ENCODE results near the gene KDM2A.
A peak's percentile ranks its signal among the peaks of the same experiment; 100 is the strongest.

KDM2A gene

GRCh38 chr11:67146516-67147226 is 27.6 kb downstream of the KDM2A start:
- Histone ChIP-seq H3K36me3 (ENCODE audit: control insufficient read depth, insufficient read depth, low read length) (peaks cover 80% of the 10 kb centered on the region), H3K9me3 (ENCODE audit: control insufficient read depth, low read length) (no peaks in the 10 kb centered on the region), H3K4me3 (ENCODE audit: extremely low read depth, insufficient read depth, low read length, poor library complexity, severe bottlenecking) (no peak overlapping the region), H3K4me1 (ENCODE audit: control insufficient read depth, insufficient read depth, low read length, poor library complexity, severe bottlenecking) (no peaks in the 10 kb centered on the region), H3K27ac (ENCODE audit: low read depth, low read length, severe bottlenecking) (no peak overlapping the region)
- 93 to 100% methylated on average over 3 to 4 of the region's 5 CpGs for WGBS, 2 experiments (ENCODE audit: insufficient coverage in 2 of 2)

- peaks cover 60% of the 10 kb centered on the region for H3K36me3 ChIP-seq (ENCODE audit: control insufficient read depth, insufficient read depth, low read length)
- H3K4me3 ChIP-seq (ENCODE audit: extremely low read depth, insufficient read depth, low read length, poor library complexity, severe bottlenecking) = no peak overlapping the region
- H3K9me3 ChIP-seq (ENCODE audit: control insufficient read depth, low read length) = no peaks in the 10 kb centered on the region
- no peaks in the 10 kb centered on the region for H3K4me1 ChIP-seq (ENCODE audit: control insufficient read depth, insufficient read depth, low read length, poor library complexity, severe bottlenecking)
- WGBS, 2 experiments (ENCODE audit: insufficient coverage in 2 of 2) = no CpG with 5 or more reads among the region's 4 CpGs
- H3K27ac ChIP-seq (ENCODE audit: low read depth, low read length, severe bottlenecking) = no peak overlapping the region
Measured at GRCh38 chr11:67153971-67154370, 34.9 kb downstream of the KDM2A start.

GRCh38 chr11:67154726-67155125 is 35.7 kb downstream of the KDM2A start:
- Histone ChIP-seq H3K4me1 (ENCODE audit: control insufficient read depth, insufficient read depth, low read length, poor library complexity, severe bottlenecking) (no peaks in the 10 kb centered on the region), H3K4me3 (ENCODE audit: extremely low read depth, insufficient read depth, low read length, poor library complexity, severe bottlenecking) (no peak overlapping the region), H3K36me3 (ENCODE audit: control insufficient read depth, insufficient read depth, low read length) (peaks cover 58% of the 10 kb centered on the region), H3K9me3 (ENCODE audit: control insufficient read depth, low read length) (no peaks in the 10 kb centered on the region), H3K27ac (ENCODE audit: low read depth, low read length, severe bottlenecking) (no peak overlapping the region)
- no CpG with 5 or more reads among the region's 2 CpGs for WGBS, 2 experiments (ENCODE audit: insufficient coverage in 2 of 2)

DNA sequence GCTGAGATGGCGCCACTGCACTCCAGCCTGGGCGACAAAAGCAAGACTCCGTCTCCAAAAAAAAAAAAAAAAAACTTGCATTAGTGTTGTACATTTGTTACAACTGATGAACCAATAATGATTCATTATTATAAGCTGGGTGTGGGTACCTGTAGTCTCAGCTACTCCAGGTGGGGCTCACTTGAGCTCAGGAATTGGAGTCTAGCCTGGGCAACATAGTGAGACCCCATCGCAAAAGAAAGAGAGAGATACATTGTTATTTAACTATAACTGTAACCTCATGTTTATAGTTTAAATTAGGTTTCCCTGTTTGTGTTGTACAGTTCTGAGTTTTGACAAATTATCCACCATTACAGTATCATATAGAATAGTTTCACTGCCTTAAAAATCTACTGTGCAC is 38.6 kb downstream of the KDM2A start:
- Histone ChIP-seq H3K4me3 (ENCODE audit: extremely low read depth, insufficient read depth, low read length, poor library complexity, severe bottlenecking) (no peak overlapping the region), H3K9me3 (ENCODE audit: control insufficient read depth, low read length) (no peaks in the 10 kb centered on the region), H3K27ac (ENCODE audit: low read depth, low read length, severe bottlenecking) (no peak overlapping the region), H3K36me3 (ENCODE audit: control insufficient read depth, insufficient read depth, low read length) (peaks cover 33% of the 10 kb centered on the region), H3K4me1 (ENCODE audit: control insufficient read depth, insufficient read depth, low read length, poor library complexity, severe bottlenecking) (no peaks in the 10 kb centered on the region)
- no CpG with 5 or more reads among the region's 4 CpGs for WGBS, 2 experiments (ENCODE audit: insufficient coverage in 2 of 2)

DNA sequence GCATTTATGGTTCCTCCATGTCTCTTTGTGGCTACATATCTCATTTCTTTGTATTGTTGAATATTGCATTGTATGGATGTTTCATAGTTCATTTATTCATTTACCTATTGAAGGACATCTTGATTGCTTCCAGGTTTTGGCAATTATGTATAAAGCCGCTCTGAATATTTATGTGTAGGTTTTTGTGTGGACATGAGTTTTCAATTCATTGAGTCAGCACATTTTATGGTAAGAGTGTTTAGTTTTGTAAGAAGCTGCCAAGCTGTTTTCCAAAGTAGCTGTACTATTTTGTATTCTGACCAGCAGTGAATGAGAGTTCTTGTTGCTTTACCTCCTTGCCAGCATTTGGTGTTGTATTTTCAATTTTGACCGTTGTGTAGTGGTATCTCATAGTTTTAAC is 39.2 kb downstream of the KDM2A start:
- Histone ChIP-seq H3K9me3 (ENCODE audit: control insufficient read depth, low read length) (no peaks in the 10 kb centered on the region), H3K4me1 (ENCODE audit: control insufficient read depth, insufficient read depth, low read length, poor library complexity, severe bottlenecking) (no peaks in the 10 kb centered on the region), H3K36me3 (ENCODE audit: control insufficient read depth, insufficient read depth, low read length) (peaks cover 30% of the 10 kb centered on the region), H3K27ac (ENCODE audit: low read depth, low read length, severe bottlenecking) (no peak overlapping the region), H3K4me3 (ENCODE audit: extremely low read depth, insufficient read depth, low read length, poor library complexity, severe bottlenecking) (no peak overlapping the region)
- WGBS, 2 experiments (ENCODE audit: insufficient coverage in 2 of 2) = 100% methylated on average over 2 of the region's 2 CpGs; no CpG with 5 or more reads in 1 of the 2 experiments

- Histone ChIP-seq H3K4me1 (ENCODE audit: control insufficient read depth, insufficient read depth, low read length, poor library complexity, severe bottlenecking) (no peaks in the 10 kb centered on the region), H3K4me3 (ENCODE audit: extremely low read depth, insufficient read depth, low read length, poor library complexity, severe bottlenecking) (no peak overlapping the region), H3K27ac (ENCODE audit: low read depth, low read length, severe bottlenecking) (no peak overlapping the region), H3K9me3 (ENCODE audit: control insufficient read depth, low read length) (no peaks in the 10 kb centered on the region), H3K36me3 (ENCODE audit: control insufficient read depth, insufficient read depth, low read length) (peaks cover 26% of the 10 kb centered on the region)
- 86 to 90% methylated on average over 1 to 2 of the region's 2 CpGs for WGBS, 2 experiments (ENCODE audit: insufficient coverage in 2 of 2)
Measured at GRCh38 chr11:67160045-67160444, 41.0 kb downstream of the KDM2A start.

GRCh38 chr11:67160872-67161783 is 42.1 kb downstream of the KDM2A start:
- Histone ChIP-seq H3K36me3 (ENCODE audit: control insufficient read depth, insufficient read depth, low read length) (peaks cover 21% of the 10 kb centered on the region), H3K4me1 (ENCODE audit: control insufficient read depth, insufficient read depth, low read length, poor library complexity, severe bottlenecking) (no peaks in the 10 kb centered on the region), H3K9me3 (ENCODE audit: control insufficient read depth, low read length) (no peaks in the 10 kb centered on the region), H3K27ac (ENCODE audit: low read depth, low read length, severe bottlenecking) (no peak overlapping the region), H3K4me3 (ENCODE audit: extremely low read depth, insufficient read depth, low read length, poor library complexity, severe bottlenecking) (no peak overlapping the region)
- WGBS, 2 experiments (ENCODE audit: insufficient coverage in 2 of 2) = 100% methylated on average over 1 to 3 of the region's 5 CpGs

- H3K36me3 ChIP-seq (ENCODE audit: control insufficient read depth, insufficient read depth, low read length) = peaks cover 15% of the 10 kb centered on the region
- no peaks in the 10 kb centered on the region for H3K4me1 ChIP-seq (ENCODE audit: control insufficient read depth, insufficient read depth, low read length, poor library complexity, severe bottlenecking)
- H3K27ac ChIP-seq (ENCODE audit: low read depth, low read length, severe bottlenecking) = no peak overlapping the region
- H3K4me3 ChIP-seq (ENCODE audit: extremely low read depth, insufficient read depth, low read length, poor library complexity, severe bottlenecking) = no peak overlapping the region
- WGBS, 2 experiments (ENCODE audit: insufficient coverage in 2 of 2) = 93% methylated on average over 2 of the region's 3 CpGs; no CpG with 5 or more reads in 1 of the 2 experiments
- no peaks in the 10 kb centered on the region for H3K9me3 ChIP-seq (ENCODE audit: control insufficient read depth, low read length)
Measured at GRCh38 chr11:67163006-67163405, 43.9 kb downstream of the KDM2A start.

GRCh38 chr11:67165623-67166022 is 46.6 kb downstream of the KDM2A start:
- H3K4me3 ChIP-seq (ENCODE audit: extremely low read depth, insufficient read depth, low read length, poor library complexity, severe bottlenecking) = no peak overlapping the region
- H3K36me3 ChIP-seq (ENCODE audit: control insufficient read depth, insufficient read depth, low read length) = peaks cover 12% of the 10 kb centered on the region
- no peaks in the 10 kb centered on the region for H3K4me1 ChIP-seq (ENCODE audit: control insufficient read depth, insufficient read depth, low read length, poor library complexity, severe bottlenecking)
- no peaks in the 10 kb centered on the region for H3K9me3 ChIP-seq (ENCODE audit: control insufficient read depth, low read length)
- no peak overlapping the region for H3K27ac ChIP-seq (ENCODE audit: low read depth, low read length, severe bottlenecking)
- WGBS, 2 experiments (ENCODE audit: insufficient coverage in 2 of 2) = no CpG with 5 or more reads among the region's 1 CpG

DNA sequence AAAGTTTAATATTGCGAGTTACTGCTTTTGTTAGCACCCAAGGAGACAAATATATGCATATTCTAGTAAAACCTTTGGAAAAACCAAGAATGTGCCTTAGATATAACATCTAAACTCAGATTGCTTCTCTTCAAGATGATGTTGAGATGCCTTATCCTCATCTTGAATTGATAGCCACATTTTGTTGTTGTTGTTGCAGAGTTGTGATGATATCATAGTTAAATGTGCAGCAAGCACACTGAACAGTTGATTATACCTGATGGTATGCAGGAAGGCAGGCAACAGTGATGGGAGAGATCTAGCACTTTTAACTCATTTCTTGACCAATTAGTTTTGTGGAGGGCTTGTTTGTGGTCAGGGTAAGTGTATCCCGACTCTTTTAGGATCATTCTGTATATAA is 48.0 kb downstream of the KDM2A start:
- 100% methylated on average over 2 of the region's 2 CpGs; no CpG with 5 or more reads in 1 of the 2 experiments for WGBS, 2 experiments (ENCODE audit: insufficient coverage in 2 of 2)
- H3K4me3 ChIP-seq (ENCODE audit: extremely low read depth, insufficient read depth, low read length, poor library complexity, severe bottlenecking) = no peak overlapping the region
- H3K36me3 ChIP-seq (ENCODE audit: control insufficient read depth, insufficient read depth, low read length) = peaks cover 24% of the 10 kb centered on the region
- H3K4me1 ChIP-seq (ENCODE audit: control insufficient read depth, insufficient read depth, low read length, poor library complexity, severe bottlenecking) = no peaks in the 10 kb centered on the region
- H3K9me3 ChIP-seq (ENCODE audit: control insufficient read depth, low read length) = no peaks in the 10 kb centered on the region
- H3K27ac ChIP-seq (ENCODE audit: low read depth, low read length, severe bottlenecking) = peak overlapping the region; percentile 19

GRCh38 chr11:67167719-67168118 is 48.7 kb downstream of the KDM2A start:
- Histone ChIP-seq H3K36me3 (ENCODE audit: control insufficient read depth, insufficient read depth, low read length) (peaks cover 22% of the 10 kb centered on the region), H3K4me1 (ENCODE audit: control insufficient read depth, insufficient read depth, low read length, poor library complexity, severe bottlenecking) (no peaks in the 10 kb centered on the region), H3K27ac (ENCODE audit: low read depth, low read length, severe bottlenecking) (no peak overlapping the region), H3K9me3 (ENCODE audit: control insufficient read depth, low read length) (no peaks in the 10 kb centered on the region), H3K4me3 (ENCODE audit: extremely low read depth, insufficient read depth, low read length, poor library complexity, severe bottlenecking) (no peak overlapping the region)
- no CpG with 5 or more reads among the region's 1 CpG for WGBS, 2 experiments (ENCODE audit: insufficient coverage in 2 of 2)

All from mesodermal cell (in vitro differentiated cells).